LNCAP (cell line): ENCODE data around the gene ATP2B2.

ENCODE experiments used
- TF ChIP-seq, protein P1 (sequence below): fragments of 450-650 bp; IDR thresholded peaks from 2 replicates; pipeline ENCODE4 v1.5.1; 2017; ENCODE audit warnings: mild to moderate bottlenecking

ATP2B2 gene

DNA sequence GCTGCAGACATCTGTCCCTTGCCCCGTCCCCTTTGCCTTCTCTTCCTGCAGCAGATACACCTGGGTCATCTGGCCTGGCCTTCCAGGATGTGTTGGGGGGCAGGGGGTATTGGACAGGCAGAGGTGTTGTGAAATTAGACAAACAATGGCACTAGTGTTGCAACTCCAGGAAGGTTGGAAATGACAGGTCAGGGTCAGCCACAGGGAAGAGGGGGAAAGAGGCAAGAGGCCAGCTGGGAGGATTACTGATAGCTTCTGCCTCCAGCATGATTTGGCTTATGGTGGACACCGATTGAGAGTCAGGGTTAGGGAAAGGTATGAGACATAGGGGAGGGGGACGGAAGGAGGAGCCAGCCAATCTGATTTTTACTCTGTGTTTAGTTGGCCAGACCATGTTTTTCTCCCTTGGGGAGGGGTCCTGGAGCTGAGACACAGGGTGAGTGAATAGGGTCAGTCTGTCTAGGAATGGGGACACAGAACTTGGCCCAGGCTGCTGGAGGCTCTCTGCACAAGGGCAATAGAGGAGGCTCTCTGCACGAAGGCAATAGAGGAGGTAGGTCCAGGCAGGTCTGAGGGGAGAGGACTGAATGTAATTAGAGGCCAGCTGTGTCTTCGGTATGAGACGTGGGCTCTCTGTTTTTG is 3.4 kb upstream of the ATP2B2 start:
- TF ChIP-seq, protein P1, sequence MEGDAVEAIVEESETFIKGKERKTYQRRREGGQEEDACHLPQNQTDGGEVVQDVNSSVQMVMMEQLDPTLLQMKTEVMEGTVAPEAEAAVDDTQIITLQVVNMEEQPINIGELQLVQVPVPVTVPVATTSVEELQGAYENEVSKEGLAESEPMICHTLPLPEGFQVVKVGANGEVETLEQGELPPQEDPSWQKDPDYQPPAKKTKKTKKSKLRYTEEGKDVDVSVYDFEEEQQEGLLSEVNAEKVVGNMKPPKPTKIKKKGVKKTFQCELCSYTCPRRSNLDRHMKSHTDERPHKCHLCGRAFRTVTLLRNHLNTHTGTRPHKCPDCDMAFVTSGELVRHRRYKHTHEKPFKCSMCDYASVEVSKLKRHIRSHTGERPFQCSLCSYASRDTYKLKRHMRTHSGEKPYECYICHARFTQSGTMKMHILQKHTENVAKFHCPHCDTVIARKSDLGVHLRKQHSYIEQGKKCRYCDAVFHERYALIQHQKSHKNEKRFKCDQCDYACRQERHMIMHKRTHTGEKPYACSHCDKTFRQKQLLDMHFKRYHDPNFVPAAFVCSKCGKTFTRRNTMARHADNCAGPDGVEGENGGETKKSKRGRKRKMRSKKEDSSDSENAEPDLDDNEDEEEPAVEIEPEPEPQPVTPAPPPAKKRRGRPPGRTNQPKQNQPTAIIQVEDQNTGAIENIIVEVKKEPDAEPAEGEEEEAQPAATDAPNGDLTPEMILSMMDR, result no peak

DNA sequence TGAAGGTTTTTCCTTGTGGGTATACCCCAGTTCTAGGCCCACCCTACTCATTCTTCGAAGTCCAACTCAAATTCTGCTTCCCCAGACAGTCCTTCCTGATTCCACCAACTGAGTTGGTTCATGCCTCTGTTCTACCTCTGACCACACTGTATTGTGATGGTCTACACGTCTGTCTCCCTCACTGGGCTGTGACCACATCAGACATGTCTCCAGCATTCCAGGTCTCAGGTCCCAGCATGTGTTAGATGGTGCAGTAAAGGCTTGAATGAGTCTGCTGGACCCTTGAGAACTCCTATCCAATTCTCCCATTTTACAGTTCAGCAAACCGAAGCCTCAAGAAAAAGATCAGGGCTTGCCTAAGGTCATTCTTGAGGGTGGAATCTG is 2.8 kb upstream of the ATP2B2 start:
- TF ChIP-seq, protein P1, result no peak

DNA sequence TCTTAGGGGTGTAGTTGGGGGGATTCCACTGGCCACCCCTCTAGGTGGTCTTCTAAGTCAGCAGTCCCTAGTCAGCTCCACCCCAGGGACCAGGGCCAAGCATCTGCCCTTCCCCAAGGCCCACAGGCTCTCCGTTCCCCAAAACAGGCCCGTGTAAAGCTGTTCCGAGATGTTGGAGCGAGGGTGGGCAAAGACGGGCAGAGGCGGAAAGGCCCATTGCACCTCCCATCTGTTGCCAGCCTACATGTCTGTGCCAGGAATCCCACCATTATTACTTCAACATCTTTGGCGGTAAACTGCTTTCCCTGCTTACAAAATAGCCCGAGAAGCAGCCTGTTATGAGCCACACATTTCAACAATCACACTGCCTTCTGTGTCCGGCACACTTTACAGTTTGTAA is 1.9 kb upstream of the ATP2B2 start:
- TF ChIP-seq, protein P1, result no peak

DNA sequence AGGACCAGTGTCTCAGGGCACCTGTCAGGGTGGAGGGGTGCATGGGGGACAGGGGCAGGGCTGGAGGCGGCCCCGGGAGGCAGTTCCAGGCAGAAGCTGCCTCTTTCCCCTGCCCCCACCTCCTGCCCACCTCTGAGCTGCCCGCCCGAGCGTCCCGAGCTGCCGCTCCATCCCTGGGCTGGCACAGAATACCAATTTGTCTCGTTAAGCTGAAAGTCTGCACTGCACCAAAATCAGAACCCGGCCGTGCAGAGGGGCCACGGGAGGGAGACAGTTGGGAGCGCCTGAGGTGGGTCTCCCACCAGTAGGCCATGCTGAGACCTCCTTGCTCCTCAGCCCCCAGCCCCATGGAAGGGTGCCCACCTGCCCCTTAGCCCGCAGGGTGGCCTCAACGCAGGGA is 1.3 kb upstream of the ATP2B2 start:
- TF ChIP-seq, protein P1, result no peak

DNA sequence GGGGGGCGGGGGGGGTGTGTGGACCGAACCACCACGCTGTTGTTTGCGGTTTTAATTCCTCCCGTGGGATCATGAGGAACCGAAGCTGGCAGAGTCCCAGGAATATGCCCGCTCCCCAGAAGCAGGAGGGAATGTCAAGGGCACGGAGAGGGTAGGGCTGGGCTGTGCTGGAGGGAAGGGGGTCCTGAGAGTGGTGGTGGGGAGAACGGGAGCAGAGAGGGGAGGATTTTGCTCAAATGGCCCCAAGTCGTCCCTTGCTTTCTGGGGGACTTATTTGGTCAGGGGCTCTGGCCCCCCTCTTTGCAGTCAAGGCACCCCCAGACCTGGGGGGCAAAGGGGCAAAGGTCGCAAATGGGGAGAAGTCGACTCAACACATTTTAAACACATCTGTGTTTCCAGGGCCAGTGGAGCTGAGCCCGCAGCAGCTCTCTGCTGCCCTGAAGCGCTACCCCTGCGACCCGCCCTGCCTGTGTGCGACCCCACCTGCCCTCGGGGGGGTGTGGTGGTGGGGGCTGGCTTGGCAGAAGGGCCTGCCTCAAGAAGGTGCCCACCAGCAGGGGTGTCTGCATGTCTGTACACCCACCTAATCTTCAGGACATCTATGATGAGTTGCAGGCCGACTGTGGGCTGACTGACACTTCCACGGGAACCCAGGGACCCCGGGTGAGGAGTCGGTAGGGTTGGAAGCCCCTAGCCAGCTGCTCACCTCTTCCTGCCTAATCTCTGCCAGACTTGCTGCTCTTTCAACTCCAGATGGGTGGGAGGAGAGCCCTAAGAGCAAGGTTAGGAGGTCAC is 602 bp upstream of the ATP2B2 start:
- TF ChIP-seq, protein P1, result no peak

DNA sequence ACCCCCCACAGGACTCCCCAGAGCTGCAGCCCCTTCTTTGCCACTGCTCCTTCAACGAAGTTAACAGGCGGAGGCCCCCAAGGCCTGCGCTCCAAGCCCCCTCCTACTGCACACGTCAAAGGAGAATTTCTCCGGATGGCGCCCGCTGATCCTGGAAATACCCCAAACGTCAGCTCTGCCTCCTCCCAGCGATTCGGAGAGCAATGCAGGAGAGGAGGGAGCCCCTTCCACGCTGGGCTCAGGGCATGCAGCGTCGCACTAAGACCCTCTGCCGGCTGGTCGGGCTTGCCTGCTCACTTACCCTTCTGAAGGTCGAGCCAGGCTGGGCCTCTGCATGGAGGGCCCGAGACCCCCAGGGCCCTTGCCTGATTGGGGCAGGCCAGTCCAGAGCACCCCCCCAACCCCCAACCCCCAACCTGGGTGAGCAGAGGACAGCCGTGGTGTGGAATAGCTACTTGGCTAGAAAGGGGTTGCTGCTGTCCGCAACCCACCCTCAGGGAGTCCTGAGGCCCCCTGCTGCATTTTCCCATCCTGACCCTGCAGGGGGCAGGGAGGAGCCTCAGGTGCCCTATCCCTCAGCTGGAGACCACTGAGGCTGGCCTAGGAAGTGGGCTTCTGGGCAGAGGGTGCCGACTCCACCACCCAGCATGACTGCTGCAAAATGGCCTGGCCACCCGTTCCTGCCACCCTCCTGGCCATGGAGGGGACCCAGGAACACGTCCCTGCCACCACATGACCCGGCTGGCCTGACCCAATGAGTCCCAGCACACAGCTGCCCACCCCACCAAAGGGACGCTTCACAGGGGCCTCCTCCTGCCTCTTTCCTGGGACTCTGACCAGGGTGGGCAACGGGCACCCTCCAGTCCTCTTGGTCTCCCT is 976 bp downstream of the ATP2B2 start:
- TF ChIP-seq, protein P1, result no peak

DNA sequence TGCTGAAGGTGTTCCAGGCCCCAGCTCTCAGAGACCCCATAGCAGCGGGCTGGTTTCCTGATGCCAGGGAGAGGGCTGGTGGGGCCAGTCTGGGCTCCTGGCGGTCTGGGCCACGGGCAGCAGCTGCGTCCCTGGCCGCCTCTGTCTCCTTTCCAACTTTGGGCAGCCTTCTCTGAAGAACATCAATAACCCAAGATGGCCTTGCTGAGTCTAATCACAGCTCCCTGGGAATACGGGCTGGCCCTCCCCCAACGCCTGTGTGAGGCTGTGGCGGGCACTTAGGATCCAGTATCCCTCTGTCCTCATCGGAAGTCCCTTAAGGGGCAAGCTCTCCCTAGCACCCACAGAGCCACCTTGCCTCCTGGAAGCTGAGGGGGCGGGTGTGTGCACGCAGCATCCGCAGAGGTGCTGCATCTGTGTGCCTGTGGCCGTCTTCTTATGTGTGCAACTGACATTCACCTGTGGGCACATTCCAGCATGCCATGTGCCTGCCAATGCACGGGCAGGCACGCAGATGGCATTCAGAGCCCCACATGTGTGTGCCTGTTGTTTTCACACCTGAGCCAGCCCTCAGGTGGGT is 2.1 kb downstream of the ATP2B2 start:
- TF ChIP-seq, protein P1, result no peak
